ENCODE results near the gene DGCR2. TPM values are rescaled to one million over a fixed set of nuclear protein-coding genes. Genes with fewer than 3 reads are reported as not detected.
"Not testable (repeated sequence)": the region's sequence is repeated elsewhere in the genome, so short reads cannot be mapped to it uniquely, and the experiment has no call there.

Gene DGCR2
- total RNA-seq, 2 donors from 2014 or later, result 43.8 to 89.3 TPM

DNA sequence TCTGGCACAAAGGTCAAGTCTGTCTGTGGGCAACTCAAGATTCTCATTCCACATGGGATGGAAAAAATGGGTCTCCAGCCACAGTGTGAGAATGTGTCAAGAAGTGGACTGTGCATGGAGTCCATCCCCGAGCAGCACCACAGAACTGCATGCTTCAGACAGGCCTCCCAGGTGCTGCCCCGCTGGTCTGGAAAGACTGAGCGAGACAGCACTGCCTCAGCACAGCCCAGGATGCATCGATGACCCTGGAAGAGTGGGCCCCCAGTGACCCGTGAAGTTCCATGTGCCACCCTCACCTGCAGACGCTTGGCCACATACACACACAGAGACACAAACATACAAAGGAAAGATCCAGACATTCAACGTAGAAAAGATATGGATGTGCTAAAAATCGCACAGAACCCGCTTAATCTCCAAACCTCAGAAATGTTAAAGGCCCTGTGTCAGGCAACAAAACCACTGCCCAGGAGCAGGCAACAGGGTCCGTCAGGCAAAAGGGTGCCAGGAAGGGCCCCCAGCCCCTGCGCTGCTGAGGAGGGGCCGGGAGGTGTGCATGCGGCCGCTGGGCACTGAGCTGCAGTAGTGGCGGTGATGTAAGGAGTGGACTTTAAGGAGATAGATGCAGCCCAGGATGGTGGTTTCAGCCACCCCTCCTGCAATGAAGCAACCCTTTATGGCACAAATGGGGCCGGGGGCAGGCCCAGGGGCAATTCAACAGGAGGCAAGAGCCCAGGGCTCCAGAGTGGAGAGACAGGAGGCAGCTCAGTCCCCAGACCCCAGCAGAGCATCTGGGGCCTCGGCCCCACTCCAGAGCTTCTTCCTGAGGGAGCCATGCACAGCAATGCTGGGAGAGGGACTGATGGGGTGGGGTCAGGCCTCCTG is 84.7 kb downstream of the DGCR2 start:
- no peaks in the 10 kb centered on the region for H3K9me3 ChIP-seq
- no peak overlapping the region for H3K4me3 ChIP-seq
- 85 to 91% methylated on average over 14 to 17 of the region's 17 CpGs for WGBS, 2 donors
- H3K27me3 ChIP-seq, result no peaks in the 10 kb centered on the region
- H3K27ac ChIP-seq, result no peak overlapping the region
- DNase-seq, result no peak
- intact Hi-C loops (cut with DNase I), result no loop called here
- TF ChIP-seq, protein P1, sequence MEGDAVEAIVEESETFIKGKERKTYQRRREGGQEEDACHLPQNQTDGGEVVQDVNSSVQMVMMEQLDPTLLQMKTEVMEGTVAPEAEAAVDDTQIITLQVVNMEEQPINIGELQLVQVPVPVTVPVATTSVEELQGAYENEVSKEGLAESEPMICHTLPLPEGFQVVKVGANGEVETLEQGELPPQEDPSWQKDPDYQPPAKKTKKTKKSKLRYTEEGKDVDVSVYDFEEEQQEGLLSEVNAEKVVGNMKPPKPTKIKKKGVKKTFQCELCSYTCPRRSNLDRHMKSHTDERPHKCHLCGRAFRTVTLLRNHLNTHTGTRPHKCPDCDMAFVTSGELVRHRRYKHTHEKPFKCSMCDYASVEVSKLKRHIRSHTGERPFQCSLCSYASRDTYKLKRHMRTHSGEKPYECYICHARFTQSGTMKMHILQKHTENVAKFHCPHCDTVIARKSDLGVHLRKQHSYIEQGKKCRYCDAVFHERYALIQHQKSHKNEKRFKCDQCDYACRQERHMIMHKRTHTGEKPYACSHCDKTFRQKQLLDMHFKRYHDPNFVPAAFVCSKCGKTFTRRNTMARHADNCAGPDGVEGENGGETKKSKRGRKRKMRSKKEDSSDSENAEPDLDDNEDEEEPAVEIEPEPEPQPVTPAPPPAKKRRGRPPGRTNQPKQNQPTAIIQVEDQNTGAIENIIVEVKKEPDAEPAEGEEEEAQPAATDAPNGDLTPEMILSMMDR (IDR thresholded peaks at IDR 0.05), result no peak
- TF ChIP-seq POLR2A (IDR thresholded peaks at IDR 0.05), result no peak
- no peak for ATAC-seq
- no peaks in the 10 kb centered on the region for H3K4me1 ChIP-seq
- H3K36me3 ChIP-seq (replicated peaks in 1 of 2; ENCODE audit: insufficient read depth in 1 of 2, low read depth in 2 of 2), result peaks cover 27 to 35% of the 10 kb centered on the region in 2 donors

DNA sequence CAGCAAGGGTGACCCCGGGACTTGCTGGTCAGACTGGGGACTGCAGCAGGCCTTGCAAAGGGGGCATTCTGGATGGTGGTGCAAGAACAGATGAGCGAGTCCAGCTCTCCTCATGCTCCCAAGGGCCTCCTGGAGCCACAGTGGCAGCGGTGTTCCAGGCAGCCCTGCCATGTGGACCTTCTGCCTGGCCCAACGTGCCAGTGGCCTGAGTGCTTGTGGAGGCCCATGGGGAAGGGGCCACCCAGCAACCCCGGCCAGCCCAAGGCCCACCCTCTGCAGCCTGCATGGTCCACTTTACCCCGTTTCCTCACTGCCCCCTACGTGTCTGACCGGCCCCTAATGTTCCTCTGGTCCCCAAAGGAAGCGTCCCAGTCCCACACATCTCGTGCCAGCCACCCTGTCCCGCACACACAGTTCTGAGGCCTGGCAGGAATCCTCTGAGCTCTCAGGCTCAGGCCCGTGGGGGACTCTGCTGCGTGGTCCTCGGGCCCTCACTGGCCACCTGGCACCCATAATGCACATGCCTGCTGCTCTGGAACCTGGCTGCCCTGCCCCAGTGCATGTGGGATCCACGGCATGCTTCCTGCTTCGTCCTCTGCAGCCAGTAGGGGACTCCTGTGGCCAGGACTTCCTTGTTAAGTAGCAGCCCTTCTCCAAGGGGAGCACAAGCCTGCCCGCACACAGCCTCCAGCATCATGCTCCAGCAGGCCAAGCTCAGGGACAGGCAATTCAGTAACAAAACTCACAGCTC is 85.5 kb downstream of the DGCR2 start:
- H3K9me3 ChIP-seq, result no peaks in the 10 kb centered on the region
- H3K27me3 ChIP-seq, result no peaks in the 10 kb centered on the region
- H3K4me3 ChIP-seq, result no peak overlapping the region
- no peak overlapping the region for H3K27ac ChIP-seq
- ATAC-seq (no peak), DNase-seq (no peak)
- 77 to 90% methylated on average over 14 to 17 of the region's 17 CpGs for WGBS, 2 donors
- TF ChIP-seq POLR2A (IDR thresholded peaks at IDR 0.05), result no peak
- TF ChIP-seq, protein P1 (IDR thresholded peaks at IDR 0.05), result no peak
- H3K4me1 ChIP-seq, result no peaks in the 10 kb centered on the region
- peaks cover 24 to 26% of the 10 kb centered on the region in 2 donors for H3K36me3 ChIP-seq (replicated peaks in 1 of 2; ENCODE audit: insufficient read depth in 1 of 2, low read depth in 2 of 2)
- intact Hi-C loops (cut with DNase I), result no loop called here

DNA sequence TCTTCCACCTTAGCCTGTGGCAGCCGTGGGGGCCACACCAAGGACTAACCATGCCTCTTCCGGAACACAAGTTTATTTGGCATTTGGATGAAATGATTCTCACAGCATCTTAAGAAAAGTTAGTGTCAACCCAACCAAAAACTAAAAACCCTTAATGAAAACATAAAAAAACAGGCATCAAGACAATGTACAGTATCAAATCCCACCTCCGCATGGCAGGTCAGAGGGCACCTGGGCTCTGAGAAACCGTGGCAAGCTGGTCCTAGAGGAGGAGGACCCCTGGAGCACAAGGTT is 86.0 kb downstream of the DGCR2 start:
- no peaks in the 10 kb centered on the region for H3K4me1 ChIP-seq
- no peak overlapping the region for H3K4me3 ChIP-seq
- H3K27ac ChIP-seq, result no peak overlapping the region
- 73 to 78% methylated on average over 4 of the region's 4 CpGs for WGBS, 2 donors
- intact Hi-C loops (cut with DNase I), result no loop called here
- H3K9me3 ChIP-seq, result no peaks in the 10 kb centered on the region
- peaks cover 19 to 21% of the 10 kb centered on the region in 2 donors for H3K36me3 ChIP-seq (replicated peaks in 1 of 2; ENCODE audit: insufficient read depth in 1 of 2, low read depth in 2 of 2)
- ATAC-seq (no peak), DNase-seq (no peak)
- TF ChIP-seq, protein P1 (IDR thresholded peaks at IDR 0.05), result no peak
- no peak for TF ChIP-seq POLR2A (IDR thresholded peaks at IDR 0.05)
- H3K27me3 ChIP-seq, result no peaks in the 10 kb centered on the region

DNA sequence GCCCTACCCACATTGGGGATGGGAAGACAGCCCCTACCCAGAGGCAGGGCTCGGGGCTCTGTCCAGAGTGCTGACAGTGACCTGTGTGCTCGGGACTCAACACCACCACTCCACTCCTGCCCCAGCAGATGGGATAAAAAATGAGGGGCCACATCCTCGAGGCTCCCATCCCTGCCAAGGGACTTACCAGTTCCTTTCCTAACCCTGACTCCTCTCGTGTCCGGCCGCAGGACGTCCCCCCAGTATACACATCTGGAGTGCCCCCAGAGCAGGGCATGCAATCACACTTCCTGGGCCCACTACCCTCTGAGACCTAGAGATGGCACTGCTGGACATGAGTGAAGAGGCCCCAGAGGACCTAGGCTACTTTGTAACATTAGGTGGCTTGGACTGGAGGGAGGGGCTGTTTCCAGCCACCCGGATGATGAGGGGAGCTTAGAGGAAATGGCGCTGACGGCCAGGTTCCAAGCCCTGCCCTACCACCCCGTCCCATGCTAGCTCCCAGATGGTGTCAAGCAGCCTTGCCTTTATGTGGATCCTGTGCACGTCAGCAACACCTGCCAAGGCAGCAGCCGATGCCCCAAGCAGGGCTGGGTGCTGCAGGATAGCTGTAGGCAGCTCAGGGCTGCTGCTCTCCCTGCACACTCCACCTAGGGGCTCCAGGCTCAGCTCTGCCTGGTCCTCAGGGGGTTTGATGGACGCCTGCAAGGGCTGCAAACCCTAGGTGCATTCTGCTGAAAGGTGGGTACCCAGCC is 86.6 kb downstream of the DGCR2 start:
- TF ChIP-seq POLR2A (IDR thresholded peaks at IDR 0.05), result no peak
- TF ChIP-seq, protein P1 (IDR thresholded peaks at IDR 0.05), result peak in 4 of 7 experiments; percentile 7 to 24 (median 20)
- Histone ChIP-seq H3K4me3 (no peak overlapping the region), H3K4me1 (no peaks in the 10 kb centered on the region), H3K9me3 (no peaks in the 10 kb centered on the region), H3K36me3 (replicated peaks in 1 of 2; ENCODE audit: insufficient read depth in 1 of 2, low read depth in 2 of 2) (peaks cover 14 to 17% of the 10 kb centered on the region in 2 donors), H3K27me3 (no peaks in the 10 kb centered on the region), H3K27ac (no peak overlapping the region)
- ATAC-seq (peak; percentile 34), DNase-seq (no peak)
- 31 to 33% methylated on average over 5 to 14 of the region's 14 CpGs for WGBS, 2 donors
- intact Hi-C loops (cut with DNase I), result no loop called here

DNA sequence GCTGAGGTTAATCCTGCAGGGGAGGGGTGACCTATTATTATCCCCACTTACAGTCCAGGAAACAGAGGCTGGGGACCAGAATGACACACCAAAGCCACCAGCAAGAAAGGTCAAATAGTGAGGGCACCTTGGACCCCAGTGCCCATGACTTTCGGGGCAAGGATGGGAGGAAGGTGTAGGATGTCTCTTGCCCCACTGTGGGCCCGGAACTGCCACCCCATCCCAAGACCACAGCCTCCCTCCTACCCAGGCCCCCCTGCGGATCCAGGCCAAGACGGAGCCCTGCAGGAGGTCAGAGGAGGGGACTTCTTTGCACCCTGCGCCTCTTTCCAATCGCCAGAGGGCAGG is 87.1 kb downstream of the DGCR2 start:
- WGBS, 2 donors, result 16 to 32% methylated on average over 5 to 6 of the region's 6 CpGs
- H3K4me1 ChIP-seq; DNase-seq; H3K27me3 ChIP-seq; intact Hi-C loops (cut with DNase I); H3K4me3 ChIP-seq; H3K27ac ChIP-seq; ATAC-seq; H3K9me3 ChIP-seq: not testable (repeated sequence)
- H3K36me3 ChIP-seq (replicated peaks in 1 of 2; ENCODE audit: insufficient read depth in 1 of 2, low read depth in 2 of 2), result peaks cover 10 to 12% of the 10 kb centered on the region in 2 donors

DNA sequence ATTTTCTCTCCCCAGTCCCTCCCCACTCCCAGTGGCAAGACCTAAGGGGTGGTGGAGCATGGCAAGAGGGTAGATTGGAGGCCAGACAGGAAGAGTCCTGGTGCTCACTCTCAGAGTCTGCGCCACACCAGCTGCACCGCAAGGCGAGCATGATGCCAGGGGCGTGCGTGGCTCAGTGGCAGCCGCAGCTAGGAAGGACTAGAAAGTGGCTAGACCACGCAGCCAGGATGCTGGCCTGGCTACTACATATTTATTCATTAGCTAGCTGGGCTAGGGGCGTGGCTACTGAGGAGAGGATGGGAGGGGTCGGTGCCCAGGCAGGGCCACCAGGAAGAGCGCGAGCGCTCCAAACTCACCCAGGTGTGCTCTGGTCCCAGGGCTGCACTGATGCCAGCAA is 87.5 kb downstream of the DGCR2 start:
- ATAC-seq; H3K4me1 ChIP-seq; intact Hi-C loops (cut with DNase I); H3K27ac ChIP-seq; H3K27me3 ChIP-seq; H3K4me3 ChIP-seq; H3K9me3 ChIP-seq: not testable (repeated sequence)
- WGBS, 2 donors, result 60 to 80% methylated on average over 1 to 9 of the region's 12 CpGs
- H3K36me3 ChIP-seq (replicated peaks in 1 of 2; ENCODE audit: insufficient read depth in 1 of 2, low read depth in 2 of 2), result peaks cover 9 to 10% of the 10 kb centered on the region in 2 donors
- peak in 1 of 4 donors; percentile 36 for DNase-seq

DNA sequence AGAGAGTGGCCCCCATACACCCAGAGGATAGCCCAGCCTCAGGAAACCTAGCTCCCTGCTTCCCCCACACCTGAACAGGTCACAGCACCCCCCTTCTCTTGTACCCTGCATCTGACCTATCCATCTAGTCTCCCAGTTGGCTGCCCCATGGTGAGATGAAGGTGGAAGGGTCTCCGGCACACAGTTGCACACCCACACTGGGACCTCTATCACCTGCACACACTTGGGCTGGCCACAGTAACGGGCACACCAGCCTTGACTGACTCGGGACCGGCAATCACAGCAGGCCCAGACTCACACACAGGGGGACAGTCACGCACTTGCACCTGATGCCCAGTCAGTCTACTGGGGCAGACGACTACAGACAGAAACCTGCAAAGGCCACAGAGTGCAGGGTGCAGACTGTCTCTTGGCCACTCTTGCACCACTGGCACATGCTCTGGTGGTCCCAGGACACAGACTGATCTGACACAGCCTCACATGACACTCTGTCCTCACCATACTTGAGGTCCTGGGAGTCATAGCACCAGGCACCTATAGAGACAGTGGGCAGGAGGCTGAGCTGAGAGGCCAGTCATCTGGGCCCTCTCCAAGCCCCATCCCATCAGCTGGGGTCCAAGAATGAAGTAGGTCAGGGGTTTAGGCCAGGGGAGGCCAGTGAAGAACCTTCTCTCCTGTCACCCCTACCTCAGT is 88.0 kb downstream of the DGCR2 start:
- DNase-seq; H3K27ac ChIP-seq; ATAC-seq; H3K27me3 ChIP-seq; H3K4me1 ChIP-seq; H3K4me3 ChIP-seq; H3K9me3 ChIP-seq; intact Hi-C loops (cut with DNase I): not testable (repeated sequence)
- peaks cover 9 to 10% of the 10 kb centered on the region in 2 donors for H3K36me3 ChIP-seq (replicated peaks in 1 of 2; ENCODE audit: insufficient read depth in 1 of 2, low read depth in 2 of 2)
- 46 to 100% methylated on average over 1 to 4 of the region's 6 CpGs for WGBS, 2 donors

Data from body of pancreas (tissue), 4 donors.